ENCODE data around the gene NDFIP1. TPM values are rescaled to one million over a fixed set of nuclear protein-coding genes. Genes with fewer than 3 reads are reported as not detected.

The NDFIP1 gene
- total RNA-seq, 6 experiments from 2014 or later: 50.4 to 61.1 (median 57.1) TPM

DNA sequence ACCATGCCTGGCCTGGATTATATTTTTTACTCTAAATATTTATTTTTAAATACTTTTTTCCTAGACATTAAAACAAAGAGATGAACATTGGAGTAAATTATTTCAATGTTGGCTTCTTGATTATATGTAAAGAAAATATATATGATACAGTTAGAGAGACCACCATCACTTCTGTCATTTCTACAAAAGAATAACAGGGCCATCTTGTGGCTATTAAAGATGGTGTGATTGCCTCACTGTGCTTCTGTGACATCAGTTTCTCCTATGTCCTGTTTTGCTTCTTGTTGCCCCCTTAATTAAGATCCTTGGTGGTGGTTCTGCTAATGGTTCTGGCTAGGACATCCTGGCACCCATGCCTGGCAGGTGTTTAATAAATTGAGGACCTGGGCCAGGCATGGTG is 32.9 kb downstream of the NDFIP1 start:
- TF ChIP-seq CTCF (IDR thresholded peaks at IDR 0.05): peak in 2 of 4 donors; percentile 18 to 20
- no peak for TF ChIP-seq POLR2A (IDR thresholded peaks at IDR 0.05)
- DNase-seq (no peak), ATAC-seq (no peak)
- H3K27me3 ChIP-seq: no peaks in the 10 kb centered on the region
- no peak overlapping the region for H3K4me3 ChIP-seq
- H3K27ac ChIP-seq: no peak overlapping the region
- intact Hi-C loops (cut with DNase I): loop anchor here (5.0 to 10.0 kb wide), 2 partner anchors 147 to 149 kb away; no protein-coding TSS in a partner anchor
- no peaks in the 10 kb centered on the region for H3K9me3 ChIP-seq
- H3K36me3 ChIP-seq: peaks cover 0 to 55% (median 10%) of the 10 kb centered on the region in 4 donors
- no peaks in the 10 kb centered on the region for H3K4me1 ChIP-seq

DNA sequence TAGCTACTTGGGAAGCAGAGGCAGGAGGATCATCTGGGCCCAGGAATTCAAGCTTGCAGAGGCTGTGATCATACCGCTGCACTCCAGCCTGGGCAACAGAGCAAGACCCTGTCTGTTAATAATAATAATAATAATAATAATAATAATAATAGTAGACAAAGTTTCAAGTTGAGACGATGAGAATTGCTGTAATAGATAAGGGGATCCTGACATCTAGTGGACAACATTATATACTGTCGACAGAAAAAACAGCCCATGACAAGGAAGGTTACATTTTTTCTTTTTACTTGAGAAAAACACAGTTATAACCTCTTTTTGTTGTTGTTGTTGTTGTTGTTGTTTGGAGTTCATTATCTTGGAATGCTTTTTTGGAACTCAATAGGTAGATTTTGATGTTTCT is 35.3 kb downstream of the NDFIP1 start:
- intact Hi-C loops (cut with DNase I): loop anchor here (5.0 to 10.0 kb wide), 2 partner anchors 149 to 152 kb away; no protein-coding TSS in a partner anchor
- TF ChIP-seq CTCF (IDR thresholded peaks at IDR 0.05): peak; percentile 49 to 61 (median 56)
- no peak for TF ChIP-seq POLR2A (IDR thresholded peaks at IDR 0.05)
- Histone ChIP-seq H3K4me1 (peaks cover 0 to 1% (median 0%) of the 10 kb centered on the region in 4 donors), H3K36me3 (peaks cover 0 to 49% (median 13%) of the 10 kb centered on the region in 4 donors), H3K27me3 (no peaks in the 10 kb centered on the region), H3K9me3 (no peaks in the 10 kb centered on the region), H3K27ac (no peak overlapping the region), H3K4me3 (no peak overlapping the region)
- DNase-seq (no peak), ATAC-seq (peak; percentile 53 to 68 (median 66))
- 32% methylated on average over 3 of the region's 3 CpGs for WGBS (ENCODE audit: insufficient coverage, low coverage, low lambda C conversion rate, missing lambda C conversion rate)

DNA sequence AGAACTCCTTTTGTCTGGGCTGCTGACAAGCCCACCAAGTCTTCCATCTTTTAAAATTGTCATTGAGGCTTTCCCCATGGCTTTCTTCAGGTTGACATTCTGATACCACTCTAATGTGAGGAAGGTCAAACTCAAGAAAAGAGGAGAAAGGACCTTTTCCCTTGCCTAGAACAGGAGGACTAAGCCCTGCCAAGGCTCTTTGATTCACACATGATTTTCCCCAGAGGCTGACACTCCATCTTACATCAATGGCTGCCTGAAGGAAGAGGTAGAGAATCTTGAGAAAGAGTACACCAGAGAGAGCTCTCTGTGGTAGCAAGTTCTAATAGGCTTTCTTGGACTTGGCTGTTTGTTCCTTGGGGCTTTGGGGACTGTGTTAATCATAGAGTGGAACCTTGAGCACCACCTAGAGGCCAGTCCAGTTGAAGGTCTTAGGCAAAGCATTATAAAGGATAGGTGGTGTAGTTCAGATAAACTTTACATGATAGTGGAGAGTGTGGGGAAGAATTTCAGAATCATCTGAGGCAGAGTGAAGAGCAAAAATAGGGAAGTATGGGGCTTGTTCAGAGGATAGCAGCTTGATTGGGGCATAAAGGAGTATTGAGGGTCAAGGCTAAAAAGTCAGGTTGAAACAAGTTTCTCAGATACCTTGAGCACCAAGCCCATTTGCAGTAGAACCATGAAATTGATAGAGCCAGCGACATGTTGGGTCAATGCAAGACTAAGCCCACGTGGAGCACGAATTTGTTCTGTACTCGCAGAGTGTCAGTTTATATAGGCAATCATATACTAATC is 36.7 kb downstream of the NDFIP1 start:
- WGBS (ENCODE audit: insufficient coverage, low coverage, low lambda C conversion rate, missing lambda C conversion rate): 60% methylated on average over 4 of the region's 4 CpGs
- Histone ChIP-seq H3K9me3 (no peaks in the 10 kb centered on the region), H3K4me1 (peaks cover 0 to 8% (median 0%) of the 10 kb centered on the region in 4 donors), H3K27ac (no peak overlapping the region), H3K36me3 (peaks cover 0 to 37% (median 13%) of the 10 kb centered on the region in 4 donors), H3K4me3 (no peak overlapping the region), H3K27me3 (no peaks in the 10 kb centered on the region)
- TF ChIP-seq POLR2A (IDR thresholded peaks at IDR 0.05) (no peak), CTCF (IDR thresholded peaks at IDR 0.05) (peak; percentile 68 to 73 (median 69))
- intact Hi-C loops (cut with DNase I): loop anchor here in 1 of 2 donors (10.0 kb wide), 1 partner anchor 151 kb away; no protein-coding TSS in a partner anchor
- ATAC-seq: peak; percentile 84 to 88 (median 86)
- peak in 1 of 3 donors; percentile 57 for DNase-seq

DNA sequence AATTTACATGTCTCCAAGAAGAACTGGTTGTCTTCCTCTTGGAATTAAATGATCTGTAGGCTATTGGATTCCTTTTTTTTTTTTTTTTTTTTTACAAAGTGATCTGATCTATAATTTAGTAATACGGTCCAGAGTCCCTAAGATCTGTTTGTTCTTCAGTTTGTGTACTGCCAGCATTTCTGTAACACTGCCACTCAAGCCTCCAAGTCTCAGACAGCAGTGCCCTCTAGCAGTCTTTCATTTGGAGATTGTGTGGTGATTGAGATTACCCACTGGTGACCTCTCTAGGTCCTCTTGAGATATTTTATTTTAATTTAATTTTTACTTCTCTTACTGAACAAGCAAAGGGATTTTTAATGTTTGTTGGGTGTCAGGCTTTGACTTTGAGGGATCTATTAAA is 40.8 kb downstream of the NDFIP1 start:
- intact Hi-C loops (cut with DNase I): loop anchor here in 1 of 2 donors (10.0 kb wide), 1 partner anchor 155 kb away; no protein-coding TSS in a partner anchor
- ATAC-seq (peak; percentile 76 to 90 (median 83)), DNase-seq (no peak)
- 43% methylated on average over 1 of the region's 1 CpG for whole genome bisulfite sequencing (ENCODE audit: insufficient coverage, low coverage, low lambda C conversion rate, missing lambda C conversion rate)
- H3K4me1 ChIP-seq: peaks cover 0 to 8% (median 0%) of the 10 kb centered on the region in 4 donors
- H3K9me3 ChIP-seq: no peaks in the 10 kb centered on the region
- no peak overlapping the region for H3K4me3 ChIP-seq
- no peaks in the 10 kb centered on the region for H3K27me3 ChIP-seq
- TF ChIP-seq CTCF (IDR thresholded peaks at IDR 0.05) (peak in 3 of 4 donors; percentile 13 to 31 (median 27)), POLR2A (IDR thresholded peaks at IDR 0.05) (no peak)
- H3K36me3 ChIP-seq: peaks cover 0 to 33% (median 11%) of the 10 kb centered on the region in 4 donors
- no peak overlapping the region for H3K27ac ChIP-seq

Data from right lobe of liver (tissue), 6 donors.